Measurements from ENCODE around the gene RASA1. TPM values are rescaled to one million over a fixed set of nuclear protein-coding genes. Genes with fewer than 3 reads are reported as not detected.

RASA1 gene
- total RNA-seq, 4 donors from 2014 or later, result 23.8 to 27.2 (median 26.0) TPM

DNA sequence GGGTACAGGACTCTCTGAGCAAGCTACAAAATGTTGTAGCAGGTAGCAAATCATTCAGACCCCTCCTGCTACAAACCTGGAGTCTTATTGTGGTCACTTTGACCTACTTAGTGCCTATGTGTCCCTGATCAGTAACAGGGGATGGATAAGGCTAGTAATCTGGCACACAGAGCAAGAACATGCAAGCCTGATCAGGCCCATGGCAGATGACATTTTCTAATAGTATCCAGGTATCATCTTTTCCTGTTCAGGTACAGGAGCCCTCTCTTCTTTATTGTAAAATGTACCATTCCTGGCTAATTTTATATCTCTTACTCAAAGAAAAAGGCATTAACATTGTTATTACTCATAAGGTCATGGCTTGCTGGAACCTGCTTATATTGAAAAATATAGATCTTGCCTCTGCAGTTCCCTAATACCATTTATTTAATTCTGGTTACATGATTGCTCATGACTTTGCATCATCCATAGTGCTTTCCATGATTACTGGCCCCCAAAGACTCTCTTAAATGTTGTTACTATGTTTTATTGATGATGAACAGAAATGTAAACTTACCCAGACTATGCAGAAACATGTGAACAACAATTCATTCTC lies 163.3 kb downstream of the RASA1 start:
- Histone ChIP-seq H3K4me1 (no peaks in the 10 kb centered on the region), H3K36me3 (no peaks in the 10 kb centered on the region), H3K27me3 (no peaks in the 10 kb centered on the region), H3K9me3 (no peaks in the 10 kb centered on the region), H3K4me3 (no peak overlapping the region), H3K27ac (no peak overlapping the region)
- TF ChIP-seq POLR2A (IDR thresholded peaks at IDR 0.05), result no peak
- no peak for TF ChIP-seq EP300 (IDR thresholded peaks at IDR 0.05)
- no peak for TF ChIP-seq CTCF (IDR thresholded peaks at IDR 0.05)
- TF ChIP-seq POLR2AphosphoS5 (IDR thresholded peaks at IDR 0.05), result no peak
- ATAC-seq, result no peak

GRCh38 chr5:87432460-87432859 lies 164.8 kb downstream of the RASA1 start:
- TF ChIP-seq CTCF (IDR thresholded peaks at IDR 0.05) (no peak), EP300 (IDR thresholded peaks at IDR 0.05) (no peak), POLR2AphosphoS5 (IDR thresholded peaks at IDR 0.05) (no peak), POLR2A (IDR thresholded peaks at IDR 0.05) (no peak)
- WGBS, 2 donors (ENCODE audit: low coverage in 1 of 2), result 43 to 49% methylated on average over 1 to 2 of the region's 2 CpGs
- no peak overlapping the region for H3K4me3 ChIP-seq

GRCh38 chr5:87433945-87434344 lies 166.3 kb downstream of the RASA1 start:
- no peaks in the 10 kb centered on the region for H3K9me3 ChIP-seq
- H3K36me3 ChIP-seq, result no peaks in the 10 kb centered on the region
- no peaks in the 10 kb centered on the region for H3K27me3 ChIP-seq
- no peak overlapping the region for H3K27ac ChIP-seq
- no peak for ATAC-seq
- no peaks in the 10 kb centered on the region for H3K4me1 ChIP-seq
- 88 to 94% methylated on average over 1 of the region's 1 CpG for WGBS, 2 donors (ENCODE audit: low coverage in 1 of 2)
- no peak overlapping the region for H3K4me3 ChIP-seq
- TF ChIP-seq CTCF (IDR thresholded peaks at IDR 0.05) (no peak), EP300 (IDR thresholded peaks at IDR 0.05) (no peak), POLR2A (IDR thresholded peaks at IDR 0.05) (no peak), POLR2AphosphoS5 (IDR thresholded peaks at IDR 0.05) (no peak)

More at GRCh38 chr5:87432460-87432859, 164.8 kb downstream of the RASA1 start:
- Histone ChIP-seq H3K36me3 (no peaks in the 10 kb centered on the region), H3K27me3 (no peaks in the 10 kb centered on the region), H3K9me3 (no peaks in the 10 kb centered on the region), H3K4me1 (no peaks in the 10 kb centered on the region), H3K27ac (no peak overlapping the region)
- no peak for ATAC-seq

DNA sequence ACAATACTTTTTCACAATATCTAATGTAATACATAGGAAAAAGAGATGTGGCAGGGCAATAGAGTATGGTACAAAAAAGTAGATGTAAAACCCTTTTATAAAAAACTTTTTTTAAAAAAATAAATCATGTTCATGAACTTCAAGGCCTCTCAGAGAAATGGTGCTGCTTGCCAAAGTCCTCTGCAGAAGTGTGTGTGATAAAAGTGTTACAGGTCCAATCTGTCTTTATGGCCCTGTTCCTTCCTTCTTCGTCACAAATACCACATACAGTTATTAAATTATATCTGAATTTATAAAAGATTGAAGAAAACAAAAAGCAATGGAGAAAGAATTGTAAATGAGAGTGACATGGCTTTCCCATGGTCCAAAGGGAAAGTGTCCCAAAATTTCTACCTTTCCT lies 166.8 kb downstream of the RASA1 start:
- Histone ChIP-seq H3K27me3 (no peaks in the 10 kb centered on the region), H3K36me3 (no peaks in the 10 kb centered on the region), H3K4me3 (no peak overlapping the region), H3K27ac (no peak overlapping the region), H3K4me1 (no peaks in the 10 kb centered on the region), H3K9me3 (peaks cover 0 to 2% (median 0%) of the 10 kb centered on the region in 3 donors)
- WGBS, 2 donors (ENCODE audit: low coverage in 1 of 2), result 54 to 85% methylated on average over 1 of the region's 1 CpG
- no peak for TF ChIP-seq CTCF (IDR thresholded peaks at IDR 0.05)
- no peak for ATAC-seq

GRCh38 chr5:87435144-87435694 lies 167.5 kb downstream of the RASA1 start:
- Histone ChIP-seq H3K27ac (no peak overlapping the region), H3K9me3 (peaks cover 0 to 5% (median 0%) of the 10 kb centered on the region in 3 donors), H3K4me1 (no peaks in the 10 kb centered on the region), H3K27me3 (no peaks in the 10 kb centered on the region), H3K4me3 (no peak overlapping the region), H3K36me3 (no peaks in the 10 kb centered on the region)
- ATAC-seq, result no peak
- WGBS, 2 donors (ENCODE audit: low coverage in 1 of 2), result 50 to 83% methylated on average over 2 of the region's 2 CpGs
- TF ChIP-seq CTCF (IDR thresholded peaks at IDR 0.05), result no peak
- no peak for TF ChIP-seq POLR2AphosphoS5 (IDR thresholded peaks at IDR 0.05)
- TF ChIP-seq POLR2A (IDR thresholded peaks at IDR 0.05), result no peak
- TF ChIP-seq EP300 (IDR thresholded peaks at IDR 0.05), result no peak
